DMS 273 (cell line): Measurements from ENCODE around the gene FKBP1B.
A peak's percentile ranks its signal among the peaks of the same experiment; 100 is the strongest.
"Not testable (repeated sequence)": the region's sequence is repeated elsewhere in the genome, so short reads cannot be mapped to it uniquely, and the experiment has no call there.

Experiments
- DNase-seq: peaks from one replicate; lab custom pipeline; 2025; ENCODE audit not compliant: unreplicated experiment; lab: John Stamatoyannopoulos, UW

Gene FKBP1B

GRCh38 chr2:24058564-24059271 lies 9.2 kb downstream of the FKBP1B start:
- no peak for DNase-seq

GRCh38 chr2:24065341-24065740 lies 15.8 kb downstream of the FKBP1B start:
- DNase-seq = no peak

- DNase-seq = no peak
Observed at GRCh38 chr2:24072259-24072658, 22.7 kb downstream of the FKBP1B start.

- DNase-seq = no peak
Observed at GRCh38 chr2:24073816-24074215, 24.3 kb downstream of the FKBP1B start.

- no peak for DNase-seq
Observed at GRCh38 chr2:24075259-24075658, 25.7 kb downstream of the FKBP1B start.

- DNase-seq = peak; percentile 100
Observed at GRCh38 chr2:24075915-24076848, 26.6 kb downstream of the FKBP1B start, which contains the start of gene SF3B6. Gene SF3B6, minus strand, starts transcription at chr2:24076326. Its CDS starts 97 bp downstream, at chr2:24076229.

GRCh38 chr2:24076849-24077534 lies 27.5 kb downstream of the FKBP1B start:
- peak; percentile 48 for DNase-seq

- no peak for DNase-seq
Observed at GRCh38 chr2:24077535-24077877, 28.0 kb downstream of the FKBP1B start.

- no peak for DNase-seq
Observed at GRCh38 chr2:24077879-24078278, 28.3 kb downstream of the FKBP1B start.

GRCh38 chr2:24080701-24081100 lies 31.2 kb downstream of the FKBP1B start:
- no peak for DNase-seq

GRCh38 chr2:24082787-24083566 lies 33.4 kb downstream of the FKBP1B start:
- DNase-seq = no peak

- peak; percentile 83 for DNase-seq
Observed at GRCh38 chr2:24083567-24084385, 34.2 kb downstream of the FKBP1B start.

- peak; percentile 93 for DNase-seq
Observed at GRCh38 chr2:24084386-24085199, 35.1 kb downstream of the FKBP1B start, which contains the start of gene TP53I3. Gene TP53I3, minus strand, starts transcription at chr2:24084834. Its CDS starts 508 bp downstream, at chr2:24084326.

GRCh38 chr2:24085200-24085489 lies 35.6 kb downstream of the FKBP1B start:
- no peak for DNase-seq

- DNase-seq = no peak
Observed at GRCh38 chr2:24086241-24086640, 36.7 kb downstream of the FKBP1B start.

GRCh38 chr2:24087032-24087431 lies 37.5 kb downstream of the FKBP1B start:
- no peak for DNase-seq

GRCh38 chr2:24088821-24089359 lies 39.3 kb downstream of the FKBP1B start:
- DNase-seq = no peak

GRCh38 chr2:24093270-24093669 lies 43.7 kb downstream of the FKBP1B start:
- not testable (repeated sequence) for DNase-seq

GRCh38 chr2:24095171-24095677 lies 45.7 kb downstream of the FKBP1B start:
- not testable (repeated sequence) for DNase-seq
